ENCODE results near the gene DHRSX.
"Not testable (repeated sequence)": the region's sequence is repeated elsewhere in the genome, so short reads cannot be mapped to it uniquely, and the experiment has no call there.

Gene DHRSX

GRCh38 chrX:2342874-2343273, 157.9 kb downstream of the DHRSX start:
- DNase-seq = no peak

- DNase-seq = no peak
Measured at GRCh38 chrX:2342281-2342688, 158.5 kb downstream of the DHRSX start.

- DNase-seq = no peak
Measured at GRCh38 chrX:2340991-2341390, 159.8 kb downstream of the DHRSX start.

GRCh38 chrX:2336181-2336580, 164.6 kb downstream of the DHRSX start:
- DNase-seq = no peak

GRCh38 chrX:2334237-2334636, 166.5 kb downstream of the DHRSX start:
- DNase-seq = no peak

- DNase-seq = no peak
Measured at GRCh38 chrX:2332252-2332651, 168.5 kb downstream of the DHRSX start.

- DNase-seq = no peak
Measured at GRCh38 chrX:2330910-2331309, 169.9 kb downstream of the DHRSX start.

- DNase-seq = no peak
Measured at GRCh38 chrX:2330487-2330886, 170.3 kb downstream of the DHRSX start.

- no peak for DNase-seq
Measured at GRCh38 chrX:2327423-2327822, 173.4 kb downstream of the DHRSX start.

- no peak for DNase-seq
Measured at GRCh38 chrX:2325076-2325784, 175.5 kb downstream of the DHRSX start.

- DNase-seq = no peak
Measured at GRCh38 chrX:2324151-2324550, 176.6 kb downstream of the DHRSX start.

GRCh38 chrX:2321411-2321810, 179.4 kb downstream of the DHRSX start:
- no peak for DNase-seq

GRCh38 chrX:2320580-2321327, 180.0 kb downstream of the DHRSX start:
- DNase-seq = no peak

GRCh38 chrX:2320089-2320488, 180.7 kb downstream of the DHRSX start:
- no peak for DNase-seq

GRCh38 chrX:2318371-2318770, 182.4 kb downstream of the DHRSX start:
- no peak for DNase-seq

GRCh38 chrX:2317527-2318055, 183.2 kb downstream of the DHRSX start:
- DNase-seq = no peak

GRCh38 chrX:2316534-2316933, 184.2 kb downstream of the DHRSX start:
- no peak for DNase-seq

- DNase-seq = no peak
Measured at GRCh38 chrX:2315434-2315833, 185.3 kb downstream of the DHRSX start.

GRCh38 chrX:2314831-2315365, 185.9 kb downstream of the DHRSX start:
- no peak for DNase-seq

- no peak for DNase-seq
Measured at GRCh38 chrX:2313864-2314640, 186.7 kb downstream of the DHRSX start.

- DNase-seq = not testable (repeated sequence)
Measured at GRCh38 chrX:2312061-2312591, 188.7 kb downstream of the DHRSX start.

GRCh38 chrX:2311501-2311900, 189.3 kb downstream of the DHRSX start:
- DNase-seq = no peak

GRCh38 chrX:2301901-2302300, 198.9 kb downstream of the DHRSX start:
- no peak for DNase-seq
